T-helper 1 cell treated with Interleukin-12 subunit alpha and Interleukin-12 subunit beta and Interleukin-4 antibody, amounts not matched to agents 30 ng/mL and 1 ng/mL, for 36 hours (primary cell): ENCODE measurements around the gene MRM2. TPM values are rescaled to one million over a fixed set of nuclear protein-coding genes. Genes with fewer than 3 reads are reported as not detected.

Experiments used
- intact Hi-C: fragments of 100-400 bp; cut with micrococcal nuclease; formaldehyde crosslinking; loops from one replicate; pipeline ENCODE4 v1.15.1; 2024
- total RNA-seq: library from RNA; stranded (reverse); gene quantifications from 2 replicates; pipeline ENCODE4 v1.2.3, GENCODE V29; 2022

MRM2 gene
- total RNA-seq, 1 donor from 2014 or later: 33.9 TPM

GRCh38 chr7:2266911-2267310 is 24.9 kb upstream of the MRM2 start:
- intact Hi-C loops: no loop called here

DNA sequence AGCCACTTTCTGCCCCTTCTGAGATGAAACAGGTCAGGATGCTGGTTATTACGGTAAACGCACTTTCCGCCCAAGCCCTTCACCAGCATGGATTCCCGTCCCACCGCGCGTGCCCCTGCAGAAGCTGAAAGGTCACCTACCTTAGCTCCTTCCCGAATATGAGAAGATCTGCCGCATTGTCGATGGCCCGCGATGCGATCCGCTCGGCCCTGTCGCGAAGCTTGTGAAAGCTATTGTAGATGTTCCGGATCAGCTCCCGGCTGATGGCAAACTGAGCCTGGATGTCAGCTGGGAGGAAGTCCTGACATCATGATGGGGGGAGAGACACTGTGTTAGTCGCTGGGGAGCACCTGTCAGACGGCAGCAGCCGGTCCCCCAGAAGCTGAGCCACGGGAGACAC is 22.2 kb upstream of the MRM2 start:
- intact Hi-C loops: no loop called here

- intact Hi-C loops: no loop called here
Measured at GRCh38 chr7:2263176-2263575, 21.2 kb upstream of the MRM2 start.

- intact Hi-C loops: no loop called here
Measured at GRCh38 chr7:2261611-2262010, 19.6 kb upstream of the MRM2 start.

DNA sequence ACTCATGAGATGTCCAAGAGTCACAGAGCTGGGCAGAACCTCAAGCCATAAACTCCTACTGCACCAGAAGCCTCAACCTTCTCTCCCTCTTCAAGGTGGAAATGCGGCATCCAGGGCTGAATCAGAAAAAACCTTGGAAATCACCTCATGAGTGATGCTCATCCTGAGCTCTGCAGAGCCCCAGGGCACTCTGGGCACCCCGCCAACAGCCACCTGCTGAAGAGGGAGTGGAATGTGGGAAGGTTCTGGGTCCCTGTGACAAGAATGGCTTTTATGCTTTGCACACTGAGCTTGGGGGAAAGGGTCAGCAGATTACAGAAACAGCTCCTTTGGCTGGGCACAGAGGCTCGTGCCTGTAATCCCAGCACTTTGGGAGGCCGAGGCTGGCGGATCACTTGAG is 18.8 kb upstream of the MRM2 start:
- intact Hi-C loops: no loop called here

DNA sequence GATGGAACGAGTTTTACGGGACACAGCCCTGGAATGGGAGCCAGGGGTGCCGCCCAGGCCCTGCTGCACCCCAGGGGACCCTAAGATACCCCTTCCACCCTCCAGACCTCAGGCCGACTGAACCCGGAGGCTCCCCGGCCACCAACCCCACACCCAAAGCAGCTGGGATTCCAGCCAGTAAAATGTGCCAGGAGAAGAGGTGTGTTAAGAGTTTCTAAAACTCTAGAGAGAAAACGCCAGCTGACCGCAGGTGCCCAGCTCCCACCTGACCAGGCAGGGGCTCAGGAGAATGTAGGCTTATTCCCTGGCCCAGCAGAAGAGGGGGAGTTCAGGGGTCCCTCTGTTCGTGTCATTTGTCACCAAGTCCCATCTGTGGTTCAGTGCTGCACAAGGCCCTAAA is 17.5 kb upstream of the MRM2 start:
- intact Hi-C loops: no loop called here

GRCh38 chr7:2258661-2259365 is 16.8 kb upstream of the MRM2 start:
- intact Hi-C loops: no loop called here

DNA sequence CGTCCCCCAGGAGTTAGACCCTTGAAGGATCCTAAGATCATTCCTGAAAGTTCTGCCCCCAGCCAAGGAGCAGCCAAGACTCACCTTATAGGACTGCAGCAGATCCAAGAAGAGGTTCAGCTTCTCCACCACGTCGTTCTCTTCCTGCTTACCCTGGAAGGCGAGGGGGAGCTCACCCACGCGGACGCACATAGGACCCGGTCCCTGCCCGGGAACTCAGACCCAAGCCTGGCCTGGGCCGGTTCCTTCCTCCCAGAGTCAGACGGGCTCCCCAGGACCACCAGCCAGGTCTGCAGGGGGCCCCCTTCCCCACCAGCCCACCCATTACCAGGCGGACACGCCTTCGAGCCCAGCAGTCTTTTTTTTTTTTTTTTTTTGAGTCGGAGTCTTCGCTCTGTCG is 15.6 kb upstream of the MRM2 start:
- intact Hi-C loops: no loop called here

GRCh38 chr7:2257046-2257551 is 15.1 kb upstream of the MRM2 start:
- intact Hi-C loops: no loop called here

DNA sequence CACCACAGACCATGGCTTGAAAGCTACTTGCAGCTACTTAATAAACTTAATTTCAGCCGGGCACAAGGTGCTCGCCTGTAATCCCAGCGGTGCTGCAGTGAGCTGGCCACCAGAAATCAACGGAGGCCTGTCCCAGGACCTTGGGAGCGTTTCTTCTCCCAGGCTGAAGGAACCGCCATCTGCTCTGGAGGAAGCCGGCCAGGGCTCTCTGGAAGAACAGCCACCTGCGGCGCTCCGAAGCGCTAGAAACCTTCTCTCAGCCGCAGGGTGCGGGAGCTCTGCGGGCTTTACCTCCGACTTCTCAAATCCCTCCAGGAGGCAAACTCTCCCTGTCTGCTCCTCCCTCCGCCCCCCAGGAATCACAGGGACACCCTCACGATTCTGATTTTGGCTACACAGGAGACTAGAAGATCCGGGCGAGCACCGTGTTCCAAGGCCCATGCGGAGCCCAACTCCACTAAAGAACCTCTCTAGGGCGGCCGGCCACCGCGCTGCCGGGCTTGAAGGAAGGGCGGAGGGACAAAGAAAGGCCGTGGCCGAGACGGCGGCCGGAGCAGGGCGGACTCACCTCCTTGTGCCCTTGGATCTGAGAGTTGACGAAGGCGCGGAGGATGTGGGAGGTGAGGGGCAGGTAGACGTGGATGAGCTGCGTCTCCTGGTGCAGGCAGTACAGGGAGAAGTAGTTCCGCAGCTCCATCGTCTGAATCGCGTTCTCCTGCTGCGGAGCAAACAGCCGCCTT is 14.5 kb upstream of the MRM2 start:
- intact Hi-C loops: no loop called here

DNA sequence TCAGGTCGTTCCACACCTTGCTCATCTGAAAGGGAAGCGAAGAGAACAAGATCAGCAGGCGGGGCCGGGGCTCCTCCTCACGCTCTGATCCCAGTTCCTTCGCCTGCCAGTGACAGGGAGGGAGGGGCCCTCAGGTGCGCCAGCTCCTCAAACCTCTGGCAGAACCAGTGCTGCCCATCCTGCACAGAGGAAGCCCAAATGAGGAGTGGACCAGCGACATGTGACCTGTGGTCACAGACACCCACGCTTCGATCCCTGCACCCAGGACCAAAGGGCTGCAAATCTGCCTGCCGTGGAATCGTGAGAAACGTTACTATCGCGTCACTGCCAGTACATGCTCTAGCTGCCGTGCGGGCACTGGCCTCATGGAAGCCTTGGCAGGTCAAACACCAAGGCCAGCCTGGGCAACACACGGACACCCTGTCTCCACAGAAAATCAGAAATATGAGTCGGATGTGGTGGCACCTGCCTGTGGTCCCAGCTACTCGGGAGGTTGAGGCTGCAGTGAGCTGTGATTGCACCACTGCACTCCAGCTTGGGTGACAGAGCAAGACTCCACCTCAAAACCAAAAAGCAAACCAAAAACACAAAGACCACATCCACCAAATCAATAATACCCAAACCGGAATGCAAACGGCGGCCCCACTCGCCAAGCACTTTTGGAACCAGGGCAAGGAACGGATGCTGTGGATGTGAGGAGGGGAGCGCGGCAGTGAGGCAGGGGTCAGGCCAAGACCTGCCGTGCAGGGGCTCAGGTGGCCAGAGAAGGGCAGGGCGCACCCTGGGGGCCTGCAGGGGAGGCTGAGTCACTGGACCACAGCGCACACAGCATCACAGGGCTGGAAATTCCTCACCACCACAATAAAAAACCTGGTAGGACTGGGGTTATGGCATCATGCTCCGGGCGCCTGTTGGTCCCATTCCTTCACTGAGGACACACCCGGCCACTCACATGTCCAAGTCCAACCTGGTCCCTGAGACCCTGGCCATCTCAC is 13.4 kb upstream of the MRM2 start:
- intact Hi-C loops: no loop called here

- intact Hi-C loops: no loop called here
Measured at GRCh38 chr7:2254429-2255144, 12.6 kb upstream of the MRM2 start.

DNA sequence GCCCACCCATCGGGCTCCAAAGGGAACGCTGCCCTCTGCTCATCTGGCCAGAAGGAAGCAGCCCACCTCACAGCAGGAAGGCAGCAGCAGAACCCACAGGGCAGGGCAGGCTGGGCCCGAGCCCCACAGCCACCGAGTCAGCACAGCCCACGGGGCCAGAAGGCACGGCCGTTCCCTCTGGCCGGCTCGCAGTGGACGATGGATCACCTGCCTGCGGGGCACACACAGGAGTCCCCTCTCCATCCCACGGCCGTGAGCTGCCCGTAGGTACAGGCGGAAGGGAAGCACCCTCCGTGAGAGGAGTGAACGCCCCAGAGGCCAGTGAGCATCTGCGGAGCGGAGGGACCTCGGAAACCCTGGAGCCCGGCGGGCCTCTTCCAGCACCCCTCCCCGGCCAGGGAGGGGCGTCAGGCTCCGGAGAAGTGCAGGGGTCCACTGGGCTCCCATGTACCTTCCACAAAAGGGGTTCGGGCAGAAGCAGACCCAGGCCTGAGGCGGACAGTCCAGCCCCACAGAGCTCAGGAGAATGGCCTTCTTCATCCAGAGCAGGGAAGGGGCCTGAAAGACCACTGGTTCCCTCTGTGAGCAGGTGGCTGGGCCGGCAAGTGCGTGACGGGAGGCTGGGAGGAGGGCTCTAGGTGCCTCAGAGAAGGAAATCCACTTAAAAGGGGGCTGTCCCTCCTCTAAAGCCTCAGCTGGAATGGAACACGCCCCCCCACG is 11.7 kb upstream of the MRM2 start:
- intact Hi-C loops: no loop called here

- intact Hi-C loops: no loop called here
Measured at GRCh38 chr7:2253021-2253420, 11.0 kb upstream of the MRM2 start.

GRCh38 chr7:2251841-2252771 is 10.1 kb upstream of the MRM2 start:
- intact Hi-C loops: no loop called here

DNA sequence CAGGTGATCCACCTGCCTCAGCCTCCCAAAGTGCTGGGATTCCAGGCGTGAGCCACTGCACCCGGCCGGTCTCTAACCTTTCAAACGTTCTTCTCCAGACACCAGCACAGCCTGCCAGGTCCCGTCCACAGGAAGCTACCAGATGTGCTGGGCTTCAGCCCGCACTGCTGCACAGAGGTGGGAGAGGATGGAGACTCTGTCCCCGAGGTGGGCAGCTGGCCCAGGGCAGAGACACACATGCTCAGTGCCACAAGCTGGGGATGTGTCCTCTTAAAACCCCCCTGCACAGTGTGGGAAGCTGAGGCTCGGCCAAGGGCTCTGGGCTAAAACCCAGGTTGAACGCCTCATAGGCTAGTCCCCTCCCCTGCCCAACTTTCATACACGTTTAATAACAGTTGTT is 9.4 kb upstream of the MRM2 start:
- intact Hi-C loops: no loop called here

DNA sequence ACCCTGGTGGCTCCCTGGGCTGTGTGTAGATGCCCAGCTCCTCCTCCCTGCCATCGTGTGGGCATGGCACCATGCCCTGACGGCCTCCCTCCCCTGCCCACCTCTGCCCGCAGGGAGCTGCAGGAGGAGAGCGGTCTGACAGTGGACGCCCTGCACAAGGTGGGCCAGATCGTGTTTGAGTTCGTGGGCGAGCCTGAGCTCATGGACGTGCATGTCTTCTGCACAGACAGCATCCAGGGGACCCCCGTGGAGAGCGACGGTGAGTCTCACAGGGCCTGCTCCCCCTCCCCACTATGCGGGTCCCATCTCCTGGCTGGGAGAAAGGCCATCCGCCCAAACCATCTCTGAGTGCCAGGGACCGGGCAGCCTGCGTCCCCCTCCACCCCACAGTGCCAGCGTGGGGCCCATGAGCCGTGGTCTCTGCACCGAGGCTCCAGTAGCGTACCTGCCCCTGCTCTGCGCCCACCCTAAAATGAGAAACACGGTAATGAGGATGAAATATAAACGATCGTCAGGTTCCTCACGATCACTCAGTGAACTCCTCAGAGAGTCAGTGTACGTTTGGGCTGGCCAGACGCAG is 7.8 kb upstream of the MRM2 start:
- intact Hi-C loops: loop anchor here (10.0 kb wide), 1 partner anchor 275 kb away; no protein-coding TSS in a partner anchor

DNA sequence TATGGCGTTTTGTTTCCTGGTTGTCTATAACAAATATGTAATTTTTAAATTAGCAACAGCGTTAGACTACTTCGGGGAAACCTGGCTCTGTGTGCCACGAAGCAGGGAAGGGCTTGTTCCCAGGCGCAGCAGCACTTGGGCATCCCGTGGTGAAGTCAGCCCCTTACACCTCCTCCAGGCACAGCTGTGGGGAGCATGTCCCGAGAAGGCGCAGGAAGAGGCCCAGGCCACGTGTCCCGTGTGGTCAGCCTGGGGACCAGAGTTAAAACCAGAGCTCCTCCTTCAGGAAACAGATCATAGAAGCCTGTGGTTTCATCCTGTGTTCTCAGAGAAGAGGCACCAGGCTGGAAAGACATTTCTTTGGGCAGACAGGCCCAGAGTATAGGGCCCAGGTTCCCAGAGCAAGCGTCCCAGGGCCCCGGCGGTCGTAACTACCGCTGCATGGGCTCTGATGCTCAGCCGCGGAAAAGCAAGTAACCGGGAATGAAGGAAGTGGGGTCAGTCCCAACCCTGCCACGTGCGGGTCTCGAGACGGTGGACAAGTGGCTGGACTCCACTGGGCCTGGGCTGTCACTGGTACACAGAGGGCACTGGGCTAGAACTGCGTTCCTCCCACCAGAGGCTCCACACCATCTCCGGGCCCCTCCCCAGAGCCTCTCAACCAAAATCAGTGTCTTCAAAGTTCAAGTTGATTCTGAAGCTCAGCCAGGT is 7.1 kb upstream of the MRM2 start:
- intact Hi-C loops: loop anchor here (10.0 kb wide), 1 partner anchor 276 kb away; no protein-coding TSS in a partner anchor
